GM21423 (cell line): ENCODE measurements around the gene GNAL.

Experiments used
- ATAC-seq: cut with Tn5 transposase; IDR thresholded peaks from one replicate; pipeline ENCODE4 v1.9.1; 2021; ENCODE audit warnings: mild to moderate bottlenecking, moderate library complexity; ENCODE audit not compliant: unreplicated experiment

GNAL gene

DNA sequence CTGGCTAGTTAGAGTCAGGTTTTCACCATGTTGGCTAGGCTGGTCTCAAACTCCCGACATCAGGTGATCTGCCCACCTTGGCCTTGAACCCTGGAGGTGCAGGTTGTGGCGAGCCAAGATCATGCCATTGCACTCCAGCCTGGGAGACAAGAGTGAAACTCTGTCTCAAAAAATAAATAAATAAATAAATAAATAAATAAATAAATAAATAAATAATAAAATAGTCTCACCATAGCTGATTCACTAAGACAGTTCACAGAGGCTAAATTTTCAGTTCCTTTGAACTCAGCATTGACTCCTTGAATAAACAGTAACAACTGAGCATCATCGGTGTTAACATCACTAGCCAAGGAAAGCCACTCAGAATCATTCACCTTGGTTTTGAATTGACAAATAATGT is 32.7 kb downstream of the GNAL start:
- no peak for ATAC-seq

DNA sequence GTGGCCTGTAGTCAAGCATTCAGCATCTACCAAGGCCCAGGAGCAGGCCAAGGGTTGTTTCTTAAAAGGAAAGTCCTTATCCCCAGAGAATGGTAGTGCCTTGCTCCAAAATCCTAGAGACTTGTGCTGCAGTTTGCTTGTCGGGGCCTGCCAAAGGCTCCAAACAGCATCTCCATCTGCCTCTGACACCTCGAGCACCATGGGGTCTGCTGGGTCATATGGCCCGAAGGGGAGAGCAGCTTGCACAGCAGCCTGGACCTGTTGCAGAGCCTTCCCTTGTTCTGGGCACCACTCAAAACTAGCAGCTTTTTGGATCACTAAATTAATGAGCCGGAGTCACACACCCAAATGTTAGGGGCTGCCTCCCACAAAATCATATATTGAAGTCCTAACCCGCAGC is 35.7 kb downstream of the GNAL start:
- no peak for ATAC-seq

DNA sequence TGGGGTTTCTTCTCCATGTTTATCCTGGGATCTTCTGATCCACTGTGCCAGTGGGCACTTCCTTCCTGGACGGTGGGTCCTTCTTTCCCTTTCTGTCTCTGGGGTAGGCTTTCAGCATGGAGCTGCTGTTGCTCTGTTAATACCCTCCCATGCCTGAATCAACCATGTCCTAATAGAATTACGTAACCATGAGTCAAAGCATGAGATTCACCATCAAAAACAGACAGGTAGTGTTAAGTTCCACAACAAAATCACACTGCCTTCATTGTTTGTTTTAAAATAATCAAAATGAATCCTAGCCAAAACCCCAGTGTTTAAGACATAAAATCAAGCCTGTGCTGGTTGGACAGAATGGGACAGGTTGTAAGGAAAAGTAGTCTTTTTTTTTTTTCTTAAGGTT is 37.5 kb downstream of the GNAL start:
- no peak for ATAC-seq

DNA sequence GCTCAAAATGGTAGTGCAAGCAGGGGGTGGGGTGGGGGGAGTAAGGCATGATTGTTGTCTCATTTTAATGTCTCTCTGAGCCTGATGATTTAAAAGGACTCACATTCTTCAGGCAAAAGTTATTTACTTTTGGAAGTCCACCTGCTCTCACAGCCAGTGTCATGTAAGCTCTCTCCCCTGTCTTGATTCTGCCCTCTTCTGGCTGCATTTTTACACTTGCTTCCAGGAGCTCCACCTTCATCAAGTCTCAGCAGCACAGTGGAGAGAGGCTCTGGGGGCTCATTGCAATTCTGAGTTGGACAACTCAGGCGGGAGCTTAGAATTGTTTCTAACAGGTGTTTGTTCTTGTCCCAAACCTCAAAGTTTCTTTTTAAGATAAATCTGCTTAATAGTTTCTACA is 39.2 kb downstream of the GNAL start:
- no peak for ATAC-seq

DNA sequence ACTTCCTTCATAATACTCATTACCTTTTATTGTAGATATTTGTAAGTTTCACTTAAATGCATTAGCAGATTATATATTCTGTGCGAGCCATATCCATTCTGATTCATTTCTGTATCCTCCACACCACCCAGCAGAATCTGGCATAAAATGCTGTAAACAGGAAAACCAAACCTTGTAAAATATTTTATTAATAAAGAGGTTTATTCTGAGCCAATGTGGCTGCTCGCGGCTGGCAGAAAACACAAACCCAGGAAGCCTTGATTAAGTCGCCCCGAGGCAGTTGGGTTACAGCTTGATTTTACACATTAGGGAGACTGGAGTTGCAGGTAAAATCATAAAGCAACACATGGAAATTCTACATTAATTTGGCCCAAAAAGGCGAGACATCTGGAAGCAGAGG is 40.5 kb downstream of the GNAL start:
- ATAC-seq: no peak

DNA sequence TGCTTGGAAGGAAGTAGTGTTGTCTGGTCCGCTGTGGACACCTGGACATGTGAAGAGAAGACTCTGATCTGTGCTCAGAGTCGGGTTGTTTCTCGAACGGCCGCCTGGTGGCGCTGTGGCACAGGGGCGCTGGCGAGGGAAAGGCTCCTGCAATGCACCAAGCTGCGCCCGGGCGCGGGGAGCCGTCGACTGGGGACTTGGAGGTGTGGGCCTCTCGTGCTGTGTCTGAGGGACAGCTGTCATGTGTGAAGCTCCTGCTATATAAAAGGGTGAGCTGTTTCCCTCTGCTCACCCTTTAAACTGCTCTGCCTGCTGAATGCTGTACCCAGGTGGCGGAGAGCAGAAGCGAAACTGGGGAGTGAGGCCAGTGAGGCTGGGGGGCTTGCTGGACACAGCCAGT is 44.0 kb downstream of the GNAL start:
- ATAC-seq: no peak

DNA sequence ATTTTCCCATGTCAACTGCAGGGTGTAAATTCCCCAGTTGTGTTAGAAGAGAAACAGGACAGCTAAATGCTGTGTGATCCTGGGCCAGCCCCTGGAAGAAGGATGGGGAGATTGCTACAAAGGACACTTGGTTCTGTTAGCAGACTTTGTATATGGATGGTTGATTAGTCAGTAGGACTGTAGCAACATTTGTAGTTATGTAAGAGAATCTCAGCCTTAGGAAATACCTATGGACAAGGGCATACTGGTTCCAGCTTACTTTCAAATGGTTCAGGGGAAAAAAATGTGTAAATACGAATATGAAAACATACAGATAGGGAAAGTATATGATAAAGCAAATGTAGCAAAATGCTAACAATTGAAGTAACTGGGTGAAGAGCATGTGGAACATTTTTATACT is 47.6 kb downstream of the GNAL start:
- no peak for ATAC-seq

DNA sequence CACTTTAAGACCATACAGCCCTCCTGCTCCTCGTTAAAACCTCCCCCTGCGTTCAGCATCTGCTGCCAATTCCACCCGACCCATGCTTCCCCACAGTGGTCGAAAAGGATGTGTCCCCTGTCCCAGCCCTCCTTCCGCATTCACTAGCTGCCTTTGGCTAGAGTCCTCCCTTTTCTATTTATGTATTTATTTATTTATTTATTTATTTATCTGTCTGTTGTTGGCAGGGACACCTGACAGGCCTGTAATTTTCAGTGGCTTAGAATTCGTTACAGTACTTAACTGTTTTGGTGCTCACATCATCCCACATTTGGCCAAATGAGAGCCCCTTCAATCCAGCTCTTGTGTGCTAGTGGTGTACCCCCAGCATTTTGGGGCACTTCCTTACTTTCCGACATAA is 50.8 kb downstream of the GNAL start:
- ATAC-seq: no peak

DNA sequence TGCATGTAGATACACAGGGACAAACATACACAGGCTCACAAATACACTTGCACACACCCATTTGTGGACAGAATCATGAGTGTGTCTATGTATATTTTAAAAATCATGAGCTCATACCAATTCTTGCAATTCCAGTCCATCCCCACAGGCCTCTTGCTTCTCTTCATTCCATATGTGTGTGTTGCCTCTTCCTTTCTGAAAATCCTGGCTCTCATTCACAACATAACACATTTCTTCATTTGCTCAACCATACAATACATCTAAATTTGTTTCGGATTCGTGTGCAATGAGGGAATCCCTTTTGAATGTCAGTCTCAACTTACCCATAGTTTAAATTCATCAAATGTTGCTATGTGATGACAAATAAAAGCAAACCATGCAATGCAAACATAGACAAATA is 51.4 kb downstream of the GNAL start:
- ATAC-seq: no peak

DNA sequence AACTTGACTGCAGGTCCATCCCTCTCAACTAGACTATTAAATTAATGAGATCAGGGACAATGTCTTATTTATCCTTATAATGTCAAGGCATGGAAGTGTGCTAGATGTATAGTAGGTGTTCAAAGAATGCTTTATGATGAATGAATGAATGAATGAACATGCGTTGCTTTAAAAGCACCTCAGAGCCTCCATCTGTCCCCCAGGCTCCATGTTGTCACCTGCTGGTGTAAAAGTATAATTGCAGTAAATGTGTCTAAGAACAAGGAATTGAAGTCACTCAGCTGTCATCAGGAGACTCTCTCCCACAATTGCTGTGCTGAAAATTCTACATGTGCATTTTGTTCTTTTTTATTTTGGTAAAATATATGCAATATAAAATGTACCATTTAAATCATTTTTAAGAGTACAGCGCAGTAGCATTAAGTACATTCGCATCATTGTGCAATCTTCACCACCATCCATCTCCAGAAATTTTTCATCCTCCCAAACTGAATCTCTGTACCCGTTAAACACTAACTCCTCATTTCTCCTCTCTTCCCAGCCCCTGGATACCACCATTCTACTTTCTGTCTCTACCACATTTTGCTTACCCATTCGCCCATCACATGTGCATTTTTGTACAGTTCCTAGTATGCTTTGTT is 52.6 kb downstream of the GNAL start:
- ATAC-seq: no peak

DNA sequence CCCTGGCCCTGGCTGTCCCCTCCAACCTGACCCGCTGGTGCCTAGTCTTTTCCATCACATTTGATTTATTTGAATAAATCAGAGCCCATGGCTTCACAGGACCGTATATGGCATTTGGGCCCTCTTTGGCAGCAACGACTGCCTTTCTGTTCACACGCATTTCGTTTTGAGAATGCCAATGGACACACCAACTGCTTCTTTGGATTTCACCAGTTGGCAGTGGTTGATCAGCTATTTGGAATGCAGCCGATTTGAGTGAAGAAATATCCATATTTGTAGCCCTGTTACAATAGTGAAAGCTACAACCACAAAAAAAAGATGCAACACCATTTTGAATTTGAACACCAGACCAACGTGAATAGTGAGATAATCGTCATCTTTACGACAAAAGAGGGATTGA is 56.5 kb downstream of the GNAL start:
- no peak for ATAC-seq

DNA sequence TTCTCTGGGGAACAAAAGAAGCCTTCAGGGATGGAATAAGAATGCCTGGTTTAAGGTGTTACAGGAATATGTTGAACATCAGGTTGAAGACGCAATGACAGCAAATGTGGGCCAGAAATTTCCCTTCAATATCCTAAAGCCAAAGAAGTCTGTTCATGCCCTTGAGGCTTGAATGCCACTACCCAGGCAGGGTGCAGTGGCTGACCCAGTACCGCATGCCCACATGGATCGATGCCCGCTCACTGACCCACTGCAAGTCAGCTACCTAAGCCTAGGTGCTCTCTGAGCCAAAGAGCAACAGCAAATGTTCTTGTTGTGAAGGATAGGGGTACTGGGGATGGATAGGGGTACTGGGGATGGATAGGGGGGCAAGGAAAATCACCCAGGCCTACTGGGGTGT is 58.2 kb downstream of the GNAL start:
- no peak for ATAC-seq

DNA sequence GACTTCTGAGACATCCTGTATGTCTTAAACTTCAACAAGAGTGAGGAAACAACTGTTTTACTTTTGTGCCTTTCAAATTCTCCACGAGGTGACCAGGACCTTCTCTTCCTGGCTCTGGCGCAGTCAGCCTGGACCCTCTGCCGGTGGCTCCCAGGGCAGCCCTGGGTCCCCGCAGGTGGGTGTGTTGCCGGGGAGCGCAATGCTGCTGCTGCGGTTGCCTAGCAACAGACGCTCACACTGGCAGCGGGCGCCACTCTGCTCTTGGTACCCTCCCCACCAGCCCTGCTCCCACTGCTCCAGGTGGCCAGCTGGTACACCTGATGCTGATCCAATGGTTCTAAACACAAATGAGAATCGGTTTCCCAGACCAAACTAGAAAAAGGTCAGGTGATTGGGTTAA is 58.7 kb downstream of the GNAL start:
- no peak for ATAC-seq

DNA sequence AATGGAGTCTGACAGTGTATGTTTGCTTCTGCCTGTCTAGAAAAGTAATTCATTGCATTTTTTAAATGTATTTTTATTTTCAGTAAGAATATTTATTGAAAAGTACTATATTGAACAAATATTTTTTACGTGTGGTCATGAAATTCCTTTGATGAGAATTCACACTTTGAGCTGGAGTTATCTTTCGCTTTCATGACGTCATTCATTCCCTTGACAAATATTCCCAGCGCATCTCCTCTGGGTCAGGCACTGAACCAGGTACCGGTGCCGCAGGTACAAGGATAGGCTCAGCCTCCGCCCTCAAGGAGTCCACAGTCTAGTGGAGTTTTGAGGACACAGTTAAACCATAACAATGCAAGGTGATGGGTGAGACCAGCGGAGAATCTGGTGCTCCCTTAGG is 60.2 kb downstream of the GNAL start:
- ATAC-seq: no peak

DNA sequence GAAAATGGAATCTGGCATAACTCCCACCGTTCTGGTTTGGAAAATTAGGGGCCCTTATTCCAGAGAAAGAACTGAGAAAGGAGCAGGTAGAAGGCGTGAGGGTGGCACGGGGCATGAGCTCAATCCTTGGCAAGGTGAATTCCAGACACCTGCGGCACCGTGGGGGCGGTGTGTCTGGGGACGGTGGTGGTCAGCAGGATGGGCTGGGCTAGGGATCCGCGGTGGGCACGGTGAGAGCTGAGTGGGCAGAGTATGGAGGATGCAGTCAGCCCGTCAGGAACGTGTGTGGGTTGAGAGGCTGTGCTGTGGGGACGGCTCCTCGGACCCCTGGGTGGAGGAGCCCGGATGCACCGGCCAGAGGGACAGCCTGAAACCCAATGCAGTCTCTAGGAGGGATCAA is 61.1 kb downstream of the GNAL start:
- ATAC-seq: no peak

DNA sequence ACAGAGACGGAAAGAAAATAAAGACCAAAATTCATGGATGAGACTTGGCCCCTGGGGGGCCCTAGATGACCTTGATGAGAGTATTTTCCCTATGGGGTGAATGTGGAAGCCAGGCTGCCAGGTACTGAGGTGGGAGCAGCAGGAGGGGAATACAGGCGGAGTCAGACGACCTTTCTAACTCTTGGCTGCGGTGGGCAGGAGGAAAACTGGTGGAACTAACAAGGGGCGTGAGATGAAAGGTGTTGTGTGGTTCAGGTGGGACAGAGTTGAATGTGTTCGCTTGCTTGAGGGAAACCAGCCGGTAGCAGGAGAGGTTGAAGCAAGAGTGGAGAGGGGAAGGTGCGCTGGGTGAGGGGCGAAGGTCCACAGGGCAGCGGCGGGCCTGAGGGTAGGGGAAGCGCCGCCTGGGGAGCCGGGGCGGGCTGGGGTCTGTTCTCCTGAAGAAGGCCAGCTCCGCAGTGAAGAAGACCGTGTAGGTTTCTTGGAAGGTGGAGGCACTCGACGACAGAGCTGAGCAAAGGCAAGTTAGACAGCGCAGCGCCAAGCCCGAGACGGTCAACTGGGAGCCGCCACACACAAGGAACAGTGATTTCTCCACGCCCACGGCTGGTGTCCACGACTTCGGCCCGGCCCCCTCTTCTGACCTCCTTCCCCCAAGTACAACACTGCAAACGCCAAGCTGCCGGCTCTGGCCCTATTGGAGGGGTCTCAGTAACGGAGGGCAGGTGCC is 61.7 kb downstream of the GNAL start:
- no peak for ATAC-seq

DNA sequence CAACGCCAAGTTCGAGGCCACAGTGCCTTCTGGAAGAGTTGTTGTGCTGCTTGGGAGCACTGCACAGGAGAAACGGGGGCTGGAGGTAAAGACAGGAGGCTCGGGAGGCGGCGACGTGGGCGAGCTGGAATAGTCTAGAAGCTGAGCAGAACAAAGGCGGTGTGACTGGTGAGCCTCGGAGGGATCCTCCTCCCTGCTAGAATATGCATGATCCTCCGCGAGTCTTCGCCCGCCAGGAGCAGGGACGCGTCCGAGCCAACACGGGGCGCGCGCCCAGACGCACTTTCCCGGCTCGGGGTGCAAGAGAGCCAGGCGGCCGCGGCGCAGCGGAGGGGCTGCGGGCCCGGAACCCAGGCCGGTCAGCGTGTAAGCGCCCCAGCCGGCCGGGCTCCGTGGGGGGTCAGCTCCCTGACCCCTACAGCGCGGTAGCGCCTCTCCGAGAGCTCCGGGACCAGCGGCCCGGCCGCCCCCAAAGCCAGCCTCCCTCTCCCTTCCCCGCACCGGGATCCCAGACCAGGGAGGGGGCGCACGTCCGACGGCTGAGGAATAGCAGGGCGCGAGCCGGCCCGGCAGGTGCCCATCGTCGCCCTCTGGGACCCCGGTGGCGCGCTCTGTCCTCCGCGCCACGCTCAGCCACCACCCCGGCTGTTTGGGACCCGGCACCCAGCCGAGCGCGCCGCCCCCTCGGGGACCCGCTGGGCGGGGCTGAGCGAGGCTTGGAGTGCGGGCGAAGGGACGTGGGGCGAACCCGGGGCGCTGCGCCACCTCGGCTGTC is 62.5 kb downstream of the GNAL start:
- no peak for ATAC-seq

DNA sequence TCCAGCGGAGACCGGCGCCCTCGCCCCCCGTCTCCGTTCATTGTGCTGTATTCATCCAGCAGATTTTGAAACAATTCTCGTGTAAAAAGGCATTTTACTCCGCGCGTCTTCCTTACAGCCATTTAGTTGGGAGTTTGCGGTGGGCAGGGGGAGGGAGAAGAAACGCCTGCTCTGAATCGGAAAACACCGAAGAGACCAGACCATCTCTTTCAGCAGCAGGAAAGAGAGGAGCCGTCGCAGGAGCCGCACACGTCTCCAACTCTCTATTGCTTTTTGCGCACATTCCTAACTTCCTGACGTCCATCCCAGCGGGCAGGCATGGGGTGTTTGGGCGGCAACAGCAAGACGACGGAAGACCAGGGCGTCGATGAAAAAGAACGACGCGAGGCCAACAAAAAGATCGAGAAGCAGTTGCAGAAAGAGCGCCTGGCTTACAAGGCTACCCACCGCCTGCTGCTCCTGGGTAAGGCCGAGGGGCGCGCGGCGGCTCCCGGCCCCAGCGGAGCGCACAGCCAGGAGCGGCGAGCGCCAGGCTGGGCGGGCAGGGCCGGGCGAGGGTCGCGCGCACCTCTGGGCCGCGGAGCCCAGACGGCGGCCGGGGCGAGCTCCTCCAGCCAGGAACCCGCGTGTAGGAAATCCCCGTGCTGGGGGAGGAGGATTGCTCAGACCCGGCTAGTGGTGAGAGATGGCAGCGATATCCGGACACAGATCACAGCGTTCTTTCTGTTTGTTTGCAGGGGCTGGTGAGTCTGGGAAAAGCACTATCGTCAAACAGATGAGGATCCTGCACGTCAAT is 63.2 kb downstream of the GNAL start:
- ATAC-seq: no peak

DNA sequence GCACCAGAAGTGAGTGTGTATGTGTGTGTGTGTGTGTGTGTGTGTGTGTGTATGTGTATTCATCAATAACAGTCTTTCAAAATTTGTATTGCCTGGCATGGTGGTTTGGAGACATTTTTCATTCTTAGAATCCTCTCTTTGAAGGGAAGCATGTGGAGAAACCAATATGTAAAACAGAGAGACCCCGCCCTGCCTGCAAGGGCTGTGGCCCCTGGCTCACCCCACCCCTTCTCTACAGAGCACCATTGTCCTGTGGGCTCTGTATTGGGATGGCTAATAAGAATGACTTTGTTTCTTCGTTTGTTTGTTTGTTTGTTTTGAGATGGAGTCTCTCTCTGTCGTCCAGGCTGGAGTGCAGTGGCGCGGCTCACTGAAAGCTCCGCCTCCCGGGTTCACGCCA is 65.9 kb downstream of the GNAL start:
- no peak for ATAC-seq

DNA sequence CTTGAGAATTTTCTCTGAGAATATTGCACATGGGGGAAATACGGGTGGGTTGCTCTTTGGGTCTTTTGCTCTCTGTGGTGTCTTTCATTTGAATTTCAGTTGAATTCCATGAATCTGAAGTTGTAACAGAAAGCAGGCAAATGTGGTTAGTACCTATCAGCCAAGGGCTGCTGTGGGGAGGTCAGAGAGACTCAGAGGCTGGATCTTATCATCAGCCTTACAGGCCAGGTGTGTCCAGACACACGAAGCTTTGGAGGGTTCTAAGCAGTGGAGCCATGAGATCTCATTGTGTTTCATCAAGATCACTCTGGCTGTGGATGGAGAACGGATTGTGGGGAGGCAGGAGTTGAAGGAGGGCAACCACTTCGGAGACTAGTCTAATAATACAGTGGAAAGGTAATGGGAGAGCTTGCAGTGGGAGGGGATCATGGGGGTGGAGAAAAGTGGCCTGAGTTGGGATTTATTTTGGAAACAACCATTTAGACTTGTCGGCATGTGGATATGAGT is 68.1 kb downstream of the GNAL start:
- ATAC-seq: no peak

DNA sequence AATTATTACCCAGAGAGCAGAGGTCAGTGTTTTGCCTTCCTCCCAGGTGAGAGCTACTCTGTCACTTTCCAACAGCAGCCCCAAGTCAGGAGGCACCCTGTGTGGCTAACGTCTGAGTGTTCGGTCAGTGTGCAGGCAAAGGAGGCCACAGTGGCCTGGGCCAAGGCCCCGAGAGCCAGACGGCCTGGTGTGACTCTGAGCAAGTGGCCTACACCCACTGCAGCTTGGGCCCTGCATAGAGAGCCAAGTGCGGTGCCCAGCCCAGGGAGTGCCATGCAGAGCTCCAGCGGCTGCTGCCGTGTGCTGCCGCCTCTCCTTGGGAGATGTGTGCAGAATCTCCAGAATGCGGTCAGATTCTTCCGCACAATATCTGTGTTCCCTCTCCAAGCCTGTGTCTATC is 70.4 kb downstream of the GNAL start:
- no peak for ATAC-seq
